Keratinocyte (primary cell): ENCODE data around the gene DUSP7. TPM values are rescaled to one million over a fixed set of nuclear protein-coding genes. Genes with fewer than 3 reads are reported as not detected.

Experiments used
- DNase-seq: peaks from one replicate; pipeline ENCODE4 v3.0.0-alpha.2; 2011; ENCODE audit warnings: low read depth, missing footprints, low spot score
- FAIRE-seq: peaks from 2 replicates; lab custom pipeline; 2011; peaks lifted over from hg19 to GRCh38; lab: Jason Lieb, UNC
- H2AFZ ChIP-seq: 2 replicates; pipeline ENCODE4 v1.6.0; 2012; ENCODE audit warnings: low read length, control low read depth, inconsistent platforms; ENCODE audit not compliant: control insufficient read depth
- H3K27ac ChIP-seq: 2 replicates; pipeline ENCODE4 v1.5.1; 2011; ENCODE audit warnings: low read length; ENCODE audit not compliant: control insufficient read depth, insufficient read depth
- H3K27me3 ChIP-seq: 3 replicates; pipeline ENCODE4 v1.6.0; 2011; ENCODE audit warnings: low read length; ENCODE audit not compliant: control insufficient read depth, insufficient read depth; ENCODE audit errors: extremely low read depth
- H3K36me3 ChIP-seq, 2 experiments: 2 replicates in 1 of 2; 3 replicates in 1 of 2; pipeline ENCODE4 v1.5.1; 2011; ENCODE audit warnings: low read length in 2 of 2, mild to moderate bottlenecking in 1 of 2; ENCODE audit not compliant: control insufficient read depth in 2 of 2, insufficient read depth in 2 of 2; ENCODE audit errors: extremely low read depth in 1 of 2
- H3K4me1 ChIP-seq: 3 replicates; pipeline ENCODE4 v1.5.1; 2011; ENCODE audit warnings: low read length; ENCODE audit not compliant: control insufficient read depth, insufficient read depth; ENCODE audit errors: extremely low read depth
- H3K4me2 ChIP-seq: 3 replicates; pipeline ENCODE4 v1.6.0; 2011; ENCODE audit warnings: low read depth, low read length; ENCODE audit not compliant: control insufficient read depth, insufficient read depth; ENCODE audit errors: extremely low read depth
- H3K4me3 ChIP-seq, 3 experiments: fragments of 200-600 bp in 1 of 3; sonication (generic) in 1 of 3; 2 replicates in 2 of 3; 3 replicates in 1 of 3; pipeline ENCODE4 v1.5.1; 2011 to 2016; ENCODE audit warnings: low read length in 3 of 3, mild to moderate bottlenecking in 3 of 3, control low read depth in 2 of 3, inconsistent platforms in 1 of 3, low read depth in 1 of 3, mixed read lengths in 1 of 3, mixed run types in 1 of 3, moderate library complexity in 1 of 3; ENCODE audit not compliant: control insufficient read depth in 2 of 3, insufficient read depth in 2 of 3; ENCODE audit errors: extremely low read depth in 1 of 3
- H3K79me2 ChIP-seq: 2 replicates; pipeline ENCODE4 v1.6.0; 2012; ENCODE audit warnings: low read length; ENCODE audit not compliant: control insufficient read depth, insufficient read depth
- H3K9ac ChIP-seq: 3 replicates; pipeline ENCODE4 v1.6.0; 2011; ENCODE audit warnings: low read length; ENCODE audit not compliant: control insufficient read depth, insufficient read depth; ENCODE audit errors: extremely low read depth
- H3K9me1 ChIP-seq: 3 replicates; pipeline ENCODE4 v1.6.0; 2011; ENCODE audit warnings: low read length; ENCODE audit not compliant: control insufficient read depth, insufficient read depth; ENCODE audit errors: extremely low read depth
- H3K9me3 ChIP-seq: 2 replicates; pipeline ENCODE4 v1.5.1; 2012; ENCODE audit warnings: low read depth, low read length; ENCODE audit not compliant: control insufficient read depth
- H4K20me1 ChIP-seq: 3 replicates; pipeline ENCODE4 v1.6.0; 2011; ENCODE audit warnings: low read length; ENCODE audit not compliant: control insufficient read depth, insufficient read depth; ENCODE audit errors: extremely low read depth
- EZH2 ChIP-seq: IDR thresholded peaks from one replicate; pipeline ENCODE4 v1.6.1; 2012; ENCODE audit warnings: inconsistent platforms, mild to moderate bottlenecking, low read length, moderate library complexity
- dilution Hi-C: fragments of 300-500 bp; cut with MboI; formaldehyde crosslinking; loops from one replicate; pipeline ENCODE4 v1.7.0; 2020; ENCODE audit warnings: low sequenced_read_pairs; ENCODE audit not compliant: extremely low pct_ligation_motif_present
- polyA plus RNA-seq, 5 experiments: library from polyadenylated mRNA; depleted of rRNA in 3 of 5; stranded (reverse) in 3 of 5; stranded (forward) in 1 of 5; unstranded in 1 of 5; fragments of >200 nt; gene quantifications; 1 replicate in 1 of 5; 2 replicates in 3 of 5; 3 replicates in 1 of 5; pipeline versions ENCODE4 v1.2.1 to v1.2.3, GENCODE V29; 2011 to 2012; ENCODE audit warnings: missing spikeins in 2 of 5, low read depth in 1 of 5, low replicate concordance in 1 of 5
- TF ChIP-seq, protein P1 (sequence below), 3 experiments: IDR thresholded peaks in 1 of 3; conservative IDR thresholded peaks in 1 of 3; optimal IDR thresholded peaks in 1 of 3; 2 replicates in 2 of 3; 3 replicates in 1 of 3; pipeline versions ENCODE3 to v1.5.1; 2011; ENCODE audit warnings: low read length in 3 of 3, mild to moderate bottlenecking in 3 of 3, moderate library complexity in 2 of 3, control low read depth in 1 of 3, inconsistent platforms in 1 of 3; ENCODE audit not compliant: insufficient read depth in 2 of 3; ENCODE audit errors: extremely low read depth in 1 of 3

DUSP7 gene
- polyA plus RNA-seq, 1 donor (not counting 4 experiments of a cell fraction or from before 2014, with no cell fraction given) = 103 TPM

DNA sequence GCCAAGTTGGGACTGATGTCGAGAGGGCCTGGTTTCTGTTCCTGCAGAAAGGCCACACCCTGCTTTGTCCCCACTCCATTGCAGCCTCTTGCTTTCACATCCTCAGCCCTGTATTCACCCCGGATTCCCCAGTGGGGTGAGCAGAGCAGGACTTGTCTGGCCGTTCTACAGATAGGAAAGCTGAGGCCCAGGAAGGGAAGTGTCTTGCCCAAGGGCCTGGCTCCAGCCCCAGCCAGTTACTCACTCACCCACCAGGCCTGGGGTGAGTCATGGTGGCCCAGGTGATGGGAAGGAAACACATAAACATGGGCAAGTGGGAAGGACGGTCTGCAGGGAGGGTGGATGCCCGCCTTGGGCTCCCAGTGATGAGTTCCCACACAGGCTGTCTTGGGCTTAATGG lies 6.1 kb upstream of the DUSP7 start:
- Histone ChIP-seq H3K27me3 (no peaks in the 10 kb centered on the region), H3K9me1 (peaks cover 2% of the 10 kb centered on the region), H2AFZ (no peak overlapping the region), H3K4me3 (no peak overlapping the region), H3K4me1 (peaks cover 94% of the 10 kb centered on the region), H3K27ac (peak overlapping the region; percentile 96), H3K79me2 (peaks cover 6% of the 10 kb centered on the region), H3K9ac (peak overlapping the region; percentile 78), H3K4me2 (peak overlapping the region; percentile 62), H3K9me3 (no peaks in the 10 kb centered on the region), H3K36me3 (no peaks in the 10 kb centered on the region), H4K20me1 (no peaks in the 10 kb centered on the region)
- FAIRE-seq (peak; percentile 100), DNase-seq (peak; percentile 99)
- dilution Hi-C loops = no loop called here
- TF ChIP-seq EZH2 = no peak
- TF ChIP-seq, protein P1, sequence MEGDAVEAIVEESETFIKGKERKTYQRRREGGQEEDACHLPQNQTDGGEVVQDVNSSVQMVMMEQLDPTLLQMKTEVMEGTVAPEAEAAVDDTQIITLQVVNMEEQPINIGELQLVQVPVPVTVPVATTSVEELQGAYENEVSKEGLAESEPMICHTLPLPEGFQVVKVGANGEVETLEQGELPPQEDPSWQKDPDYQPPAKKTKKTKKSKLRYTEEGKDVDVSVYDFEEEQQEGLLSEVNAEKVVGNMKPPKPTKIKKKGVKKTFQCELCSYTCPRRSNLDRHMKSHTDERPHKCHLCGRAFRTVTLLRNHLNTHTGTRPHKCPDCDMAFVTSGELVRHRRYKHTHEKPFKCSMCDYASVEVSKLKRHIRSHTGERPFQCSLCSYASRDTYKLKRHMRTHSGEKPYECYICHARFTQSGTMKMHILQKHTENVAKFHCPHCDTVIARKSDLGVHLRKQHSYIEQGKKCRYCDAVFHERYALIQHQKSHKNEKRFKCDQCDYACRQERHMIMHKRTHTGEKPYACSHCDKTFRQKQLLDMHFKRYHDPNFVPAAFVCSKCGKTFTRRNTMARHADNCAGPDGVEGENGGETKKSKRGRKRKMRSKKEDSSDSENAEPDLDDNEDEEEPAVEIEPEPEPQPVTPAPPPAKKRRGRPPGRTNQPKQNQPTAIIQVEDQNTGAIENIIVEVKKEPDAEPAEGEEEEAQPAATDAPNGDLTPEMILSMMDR (optimal IDR thresholded peaks at IDR 0.05 in 1 of 3, IDR thresholded peaks at IDR 0.05 in 1 of 3, conservative IDR thresholded peaks at IDR 0.05 in 1 of 3; ENCODE audit: extremely low read depth in 1 of 3, insufficient read depth in 2 of 3, low read length in 3 of 3) = no peak

GRCh38 chr3:52061121-52061910 lies 4.9 kb upstream of the DUSP7 start:
- H3K4me2 ChIP-seq = peak overlapping the region; percentile 53

More at GRCh38 chr3:52061121-52061910, 4.9 kb upstream of the DUSP7 start:
- no peak for TF ChIP-seq EZH2
- TF ChIP-seq, protein P1 (optimal IDR thresholded peaks at IDR 0.05 in 1 of 3, IDR thresholded peaks at IDR 0.05 in 1 of 3, conservative IDR thresholded peaks at IDR 0.05 in 1 of 3; ENCODE audit: extremely low read depth in 1 of 3, insufficient read depth in 2 of 3, low read length in 3 of 3) = no peak
- H3K36me3 ChIP-seq = no peaks in the 10 kb centered on the region
- dilution Hi-C loops = no loop called here
- peaks cover 6% of the 10 kb centered on the region for H3K79me2 ChIP-seq
- H3K9me1 ChIP-seq = peaks cover 2% of the 10 kb centered on the region
- peaks cover 83% of the 10 kb centered on the region for H3K4me1 ChIP-seq
- H3K4me3 ChIP-seq = no peak overlapping the region
- no peaks in the 10 kb centered on the region for H3K9me3 ChIP-seq
- H3K9ac ChIP-seq = peak overlapping the region; percentile 78
- FAIRE-seq (peak; percentile 85), DNase-seq (no peak)
- H4K20me1 ChIP-seq = no peaks in the 10 kb centered on the region
- H3K27ac ChIP-seq = peak overlapping the region; percentile 96
- peak overlapping the region; percentile 26 for H2AFZ ChIP-seq
- H3K27me3 ChIP-seq = no peaks in the 10 kb centered on the region
